BLaER1 (cell line): Measurements from ENCODE around the gene CHD2.
"Not testable (repeated sequence)": the region's sequence is repeated elsewhere in the genome, so short reads cannot be mapped to it uniquely, and the experiment has no call there.

Experiments used
- H3K27ac ChIP-seq: shearing (Covaris generic); formaldehyde crosslinking; 2 replicates; pipeline ENCODE4 v1.8.1; 2022
- H3K27me3 ChIP-seq: shearing (Covaris generic); formaldehyde crosslinking; 2 replicates; pipeline ENCODE4 v1.8.1; 2022
- H3K36me3 ChIP-seq: shearing (Covaris generic); formaldehyde crosslinking; 2 replicates; pipeline ENCODE4 v1.8.1; 2022
- H3K4me1 ChIP-seq: shearing (Covaris generic); formaldehyde crosslinking; 2 replicates; pipeline ENCODE4 v1.8.1; 2022
- H3K4me2 ChIP-seq: shearing (Covaris generic); formaldehyde crosslinking; 2 replicates; pipeline ENCODE4 v1.8.1; 2022
- H3K4me3 ChIP-seq: shearing (Covaris generic); formaldehyde crosslinking; 2 replicates; pipeline ENCODE4 v1.8.1; 2022
- H3K9ac ChIP-seq: shearing (Covaris generic); formaldehyde crosslinking; 2 replicates; pipeline ENCODE4 v1.8.1; 2022
- H3K9me3 ChIP-seq: shearing (Covaris generic); formaldehyde crosslinking; 2 replicates; pipeline ENCODE4 v1.8.1; 2022
- H4K20me1 ChIP-seq: shearing (Covaris generic); formaldehyde crosslinking; 2 replicates; pipeline ENCODE4 v1.8.1; 2022
- Cebpa-rat ChIP-seq: shearing (Covaris generic); IDR thresholded peaks from 2 replicates; pipeline ENCODE4 v1.8.1; 2022

CHD2 gene

GRCh38 chr15:93034512-93034911, 134.4 kb downstream of the CHD2 start:
- H3K4me2 ChIP-seq, result peak overlapping the region; percentile 83

GRCh38 chr15:93035092-93035915, 135.2 kb downstream of the CHD2 start:
- Histone ChIP-seq H3K36me3 (peaks cover 6% of the 10 kb centered on the region), H3K9ac (peak overlapping the region; percentile 78), H3K4me1 (peaks cover 84% of the 10 kb centered on the region), H3K27ac (peak overlapping the region; percentile 91), H4K20me1 (no peaks in the 10 kb centered on the region), H3K9me3 (no peaks in the 10 kb centered on the region), H3K4me3 (0 out of 2 replicates have a peak overlapping the region, but pooled peaks have one; percentile 16), H3K4me2 (peak overlapping the region; percentile 83), H3K27me3 (no peaks in the 10 kb centered on the region)
- TF ChIP-seq Cebpa-rat, result no peak

More at GRCh38 chr15:93034512-93034911, 134.4 kb downstream of the CHD2 start:
- H3K9me3 ChIP-seq, result no peaks in the 10 kb centered on the region
- no peaks in the 10 kb centered on the region for H4K20me1 ChIP-seq
- no peaks in the 10 kb centered on the region for H3K36me3 ChIP-seq
- H3K4me1 ChIP-seq, result peaks cover 84% of the 10 kb centered on the region
- H3K27me3 ChIP-seq, result no peaks in the 10 kb centered on the region
- no peak overlapping the region for H3K4me3 ChIP-seq
- TF ChIP-seq Cebpa-rat, result no peak
- H3K9ac ChIP-seq, result peak overlapping the region; percentile 78; the same call in 1 of the 2 replicates
- peak overlapping the region; percentile 91 for H3K27ac ChIP-seq

- TF ChIP-seq Cebpa-rat, result no peak
Measured at GRCh38 chr15:93035953-93036810, 136.1 kb downstream of the CHD2 start.

DNA sequence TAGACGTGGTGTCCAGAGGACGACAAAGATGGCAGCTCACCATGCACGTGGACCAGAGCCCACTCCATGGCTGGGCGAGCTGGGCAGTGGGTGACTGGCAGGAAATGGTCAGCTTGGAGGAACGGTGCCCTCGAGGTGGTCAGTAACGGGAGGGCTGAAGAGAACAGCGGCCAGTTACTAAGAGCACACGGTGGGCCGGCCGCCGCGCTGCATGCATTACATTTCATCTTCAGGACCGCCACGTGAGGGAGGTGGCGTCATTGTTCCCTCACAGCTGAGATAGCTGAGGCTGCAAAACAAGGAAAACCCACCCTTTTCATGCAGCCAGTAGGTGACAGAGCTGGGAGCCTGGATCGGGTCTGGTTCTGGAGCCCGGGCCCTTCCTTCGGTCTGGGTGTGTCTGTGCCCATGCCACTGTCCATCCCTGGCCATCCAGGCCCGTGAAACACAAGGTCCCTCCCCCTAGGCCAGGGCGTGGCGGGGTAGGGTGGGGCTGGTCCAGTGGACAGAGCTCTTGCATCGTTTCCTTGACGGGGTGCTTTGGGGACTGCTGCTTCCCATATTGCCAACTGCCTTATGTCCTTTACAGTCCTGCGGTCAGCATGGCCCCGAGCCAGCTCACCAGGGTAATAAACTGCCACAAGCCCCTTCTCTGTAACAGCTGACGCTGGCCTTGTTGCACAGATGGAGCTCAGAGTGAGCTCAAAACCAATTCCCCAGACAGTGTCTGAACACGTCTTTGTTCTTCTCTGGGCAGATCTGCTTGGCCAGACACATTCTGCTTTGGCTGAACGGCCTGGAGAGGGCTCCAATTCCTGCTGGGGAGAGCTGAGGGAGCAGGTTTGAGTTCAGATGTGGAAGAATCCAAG, 137.1 kb downstream of the CHD2 start:
- Histone ChIP-seq H3K4me3 (peak overlapping the region; percentile 52), H3K27ac (peak overlapping the region; percentile 91)

More at GRCh38 chr15:93035953-93036810, 136.1 kb downstream of the CHD2 start:
- Histone ChIP-seq H3K4me2 (peak overlapping the region; percentile 83), H3K4me1 (peaks cover 84% of the 10 kb centered on the region), H3K27me3 (no peaks in the 10 kb centered on the region), H3K4me3 (peak overlapping the region; percentile 52), H3K36me3 (peaks cover 12% of the 10 kb centered on the region), H3K9me3 (no peaks in the 10 kb centered on the region), H4K20me1 (no peaks in the 10 kb centered on the region), H3K9ac (peak overlapping the region; percentile 78), H3K27ac (peak overlapping the region; percentile 91)

DNA sequence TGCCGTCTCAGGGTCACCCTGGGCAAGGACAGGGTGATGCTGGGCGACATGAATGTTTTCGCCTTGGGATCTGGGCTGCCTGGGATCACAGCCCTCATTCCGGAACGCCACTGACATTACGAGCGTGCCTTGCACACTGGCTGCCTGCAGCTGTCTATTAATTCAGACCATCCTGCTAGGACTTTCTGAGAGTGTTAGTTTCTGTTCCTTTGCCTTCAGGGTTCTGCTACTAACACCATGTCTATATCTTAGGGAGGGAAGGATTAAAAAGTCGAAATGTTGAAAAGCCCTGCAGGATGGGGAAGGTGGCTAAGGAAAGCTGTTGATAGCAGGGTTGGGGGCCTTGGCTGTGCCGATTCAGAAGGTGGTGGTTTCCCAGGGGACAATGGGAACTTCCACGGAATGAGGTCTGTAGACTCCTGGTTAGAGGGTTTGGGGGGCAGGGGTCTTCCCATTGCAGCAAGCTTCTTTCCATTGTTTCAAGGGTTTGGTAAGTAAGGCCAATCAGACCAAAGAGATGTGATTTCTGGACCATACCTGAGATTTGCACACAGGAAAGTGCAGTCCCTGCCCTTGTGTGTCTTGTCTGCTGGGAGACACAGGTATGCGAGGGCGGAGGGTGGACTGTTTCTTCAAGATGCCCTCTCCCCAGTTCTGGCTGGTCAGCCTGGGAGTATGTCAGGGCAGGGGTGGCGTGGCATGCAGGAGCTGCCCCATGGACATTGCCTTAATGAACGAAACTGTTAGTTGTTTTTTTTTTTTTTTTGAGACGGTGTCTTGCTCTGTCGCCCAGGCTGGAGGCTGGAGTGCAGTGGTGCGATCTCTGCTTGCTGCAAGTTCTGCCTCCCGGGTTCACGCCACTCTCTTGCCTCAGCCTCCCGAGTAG, 137.9 kb downstream of the CHD2 start:
- Histone ChIP-seq H3K9me3 (no peaks in the 10 kb centered on the region), H3K4me2 (peak overlapping the region; percentile 83), H4K20me1 (peaks cover 9% of the 10 kb centered on the region; the same call in 1 of the 2 replicates), H3K36me3 (peaks cover 30% of the 10 kb centered on the region), H3K4me1 (peaks cover 95% of the 10 kb centered on the region), H3K4me3 (peak overlapping the region; percentile 52), H3K27me3 (no peaks in the 10 kb centered on the region), H3K27ac (peak overlapping the region; percentile 91), H3K9ac (peak overlapping the region; percentile 78)
- no peak for TF ChIP-seq Cebpa-rat

More for the DNA sequence above, 137.1 kb downstream of the CHD2 start:
- Histone ChIP-seq H4K20me1 (0 out of 2 replicates have a peak, but pooled peaks cover under 1% of the 10 kb centered on the region), H3K9ac (peak overlapping the region; percentile 78), H3K27me3 (no peaks in the 10 kb centered on the region), H3K4me1 (peaks cover 90% of the 10 kb centered on the region), H3K36me3 (peaks cover 22% of the 10 kb centered on the region), H3K4me2 (peak overlapping the region; percentile 83), H3K9me3 (no peaks in the 10 kb centered on the region)
- TF ChIP-seq Cebpa-rat, result no peak

GRCh38 chr15:93039562-93040287, 139.6 kb downstream of the CHD2 start:
- H3K9ac ChIP-seq, H3K27me3 ChIP-seq, H3K4me3 ChIP-seq, H3K9me3 ChIP-seq: not testable (repeated sequence)
- Histone ChIP-seq H4K20me1 (peaks cover 23% of the 10 kb centered on the region), H3K36me3 (peaks cover 44% of the 10 kb centered on the region), H3K4me1 (peaks cover 98% of the 10 kb centered on the region), H3K27ac (peak overlapping the region; percentile 54; the same call in 1 of the 2 replicates), H3K4me2 (peak overlapping the region; percentile 70)

DNA sequence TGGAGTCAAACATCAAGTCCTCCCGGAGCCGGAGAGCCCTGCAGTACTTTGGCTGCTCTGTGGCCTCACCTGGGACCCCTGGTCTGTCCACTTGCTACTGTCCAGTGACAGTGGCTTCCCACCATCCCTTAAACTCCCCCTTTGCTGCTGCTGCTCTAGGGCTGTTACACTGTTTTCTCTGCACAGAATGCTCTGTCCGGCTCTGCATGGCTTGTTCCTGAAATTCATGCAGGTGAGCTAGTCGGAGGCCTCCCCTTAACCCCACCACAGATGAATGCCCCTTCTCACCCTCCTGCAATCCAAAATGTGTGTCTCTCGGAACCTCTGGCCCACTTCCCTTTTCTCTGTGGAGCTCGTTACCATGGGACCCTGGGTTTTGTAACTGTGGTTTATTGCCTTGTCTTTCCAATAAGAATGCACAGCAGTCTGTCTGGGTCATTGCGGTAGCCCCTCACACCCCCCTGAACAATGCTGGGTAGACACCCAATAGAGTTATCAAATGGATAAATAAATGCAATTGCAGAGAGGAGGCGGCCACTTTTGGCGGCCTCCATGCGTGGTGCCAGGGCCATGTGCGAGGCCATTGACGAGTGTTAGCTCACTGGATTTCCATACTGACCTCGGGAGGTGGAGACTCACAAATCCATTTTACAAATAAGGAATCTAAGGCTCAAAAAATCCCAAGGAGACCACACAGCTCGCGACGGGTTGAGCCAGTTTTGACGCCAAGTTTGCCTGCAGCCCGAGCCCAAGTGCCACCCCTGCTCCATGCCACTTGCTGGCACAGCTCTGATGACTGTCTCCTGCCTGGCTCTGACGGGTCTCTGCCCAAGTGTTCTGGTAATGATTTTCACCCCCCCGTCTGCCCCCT, 140.4 kb downstream of the CHD2 start:
- peak overlapping the region; percentile 70 for H3K4me2 ChIP-seq
- no peak overlapping the region for H3K9ac ChIP-seq
- H3K9me3 ChIP-seq, result no peaks in the 10 kb centered on the region
- no peaks in the 10 kb centered on the region for H3K27me3 ChIP-seq
- peaks cover 98% of the 10 kb centered on the region for H3K4me1 ChIP-seq
- H3K36me3 ChIP-seq, result peaks cover 52% of the 10 kb centered on the region
- no peak overlapping the region for H3K4me3 ChIP-seq
- H4K20me1 ChIP-seq, result peaks cover 31% of the 10 kb centered on the region
- no peak for TF ChIP-seq Cebpa-rat
- H3K27ac ChIP-seq, result peak overlapping the region; percentile 54; the same call in 1 of the 2 replicates
